22Rv1 (cell line): ENCODE measurements around the gene HSD11B1.

Source experiments
- H3K27ac ChIP-seq: fragments of 450-650 bp; 2 replicates; pipeline ENCODE4 v1.5.1; 2017
- CTCF ChIP-seq: fragments of 450-650 bp; IDR thresholded peaks from 2 replicates; pipeline ENCODE4 v1.5.1; 2017; ENCODE audit warnings: mild to moderate bottlenecking
- ZFX ChIP-seq: fragments of 450-650 bp; IDR thresholded peaks from 2 replicates; pipeline ENCODE4 v1.6.1; 2017; ENCODE audit warnings: antibody characterized with exemption, borderline replicate concordance

The HSD11B1 gene

GRCh38 chr1:209738270-209738669 is 33.6 kb downstream of the HSD11B1 start:
- TF ChIP-seq CTCF (no peak), ZFX (no peak)
- no peak overlapping the region for H3K27ac ChIP-seq

- TF ChIP-seq ZFX (no peak), CTCF (no peak)
- no peak overlapping the region for H3K27ac ChIP-seq
These were observed 36.5 kb downstream of the HSD11B1 start for GRCh38 chr1:209741193-209741592.

GRCh38 chr1:209741889-209742288 is 37.2 kb downstream of the HSD11B1 start:
- no peak overlapping the region for H3K27ac ChIP-seq
- TF ChIP-seq ZFX (no peak), CTCF (no peak)

GRCh38 chr1:209742409-209743144 is 37.9 kb downstream of the HSD11B1 start:
- TF ChIP-seq ZFX (no peak), CTCF (no peak)
- no peak overlapping the region for H3K27ac ChIP-seq

- TF ChIP-seq CTCF, result no peak
- no peak overlapping the region for H3K27ac ChIP-seq
These were observed 38.5 kb downstream of the HSD11B1 start for GRCh38 chr1:209743145-209743482.

- no peak overlapping the region for H3K27ac ChIP-seq
These were observed 42.0 kb downstream of the HSD11B1 start for GRCh38 chr1:209746451-209747165.

More at GRCh38 chr1:209746451-209747165, 42.0 kb downstream of the HSD11B1 start:
- TF ChIP-seq CTCF (no peak), ZFX (no peak)
